ENCODE results near the gene FSTL4. TPM values are rescaled to one million over a fixed set of nuclear protein-coding genes. Genes with fewer than 3 reads are reported as not detected.

The FSTL4 gene
- total RNA-seq, 6 donors from 2014 or later = 0.49 to 4.6 (median 1.1) TPM

- TF ChIP-seq EP300 (IDR thresholded peaks at IDR 0.05) = no peak
- TF ChIP-seq CTCF (IDR thresholded peaks at IDR 0.05) = no peak
- TF ChIP-seq POLR2AphosphoS5 (IDR thresholded peaks at IDR 0.05) = no peak
- TF ChIP-seq POLR2A (IDR thresholded peaks at IDR 0.05) = no peak
- no peak overlapping the region for H3K4me3 ChIP-seq
- H3K36me3 ChIP-seq = no peaks in the 10 kb centered on the region
- no peak for DNase-seq
- ATAC-seq (ENCODE audit: low FRiP score in 2 of 2) = no peak
- no peaks in the 10 kb centered on the region for H3K9me3 ChIP-seq
- no peaks in the 10 kb centered on the region for H3K27me3 ChIP-seq
- peak overlapping the region in 3 of 4 donors; percentile 42 to 55 (median 43) for H3K27ac ChIP-seq
- H3K4me1 ChIP-seq = peaks cover 0 to 15% (median 7%) of the 10 kb centered on the region in 4 donors
- 72 to 75% methylated on average over 3 of the region's 3 CpGs for WGBS, 2 donors
Observed at GRCh38 chr5:133508845-133509741, 103.2 kb downstream of the FSTL4 start.

- DNase-seq (no peak), ATAC-seq (ENCODE audit: low FRiP score in 2 of 2) (no peak)
- TF ChIP-seq CTCF (IDR thresholded peaks at IDR 0.05) (no peak), POLR2A (IDR thresholded peaks at IDR 0.05) (no peak), EP300 (IDR thresholded peaks at IDR 0.05) (no peak), POLR2AphosphoS5 (IDR thresholded peaks at IDR 0.05) (no peak)
- no peaks in the 10 kb centered on the region for H3K27me3 ChIP-seq
- H3K9me3 ChIP-seq = no peaks in the 10 kb centered on the region
- H3K27ac ChIP-seq = no peak overlapping the region
- no peak overlapping the region for H3K4me3 ChIP-seq
- H3K36me3 ChIP-seq = no peaks in the 10 kb centered on the region
- 86 to 91% methylated on average over 5 of the region's 5 CpGs for WGBS, 2 donors
- peaks cover 0 to 15% (median 7%) of the 10 kb centered on the region in 4 donors for H3K4me1 ChIP-seq
Observed at GRCh38 chr5:133508331-133508730, 104.0 kb downstream of the FSTL4 start.

GRCh38 chr5:133506181-133506580, 106.2 kb downstream of the FSTL4 start:
- H3K4me3 ChIP-seq = no peak overlapping the region
- peaks cover 0 to 15% (median 7%) of the 10 kb centered on the region in 4 donors for H3K4me1 ChIP-seq
- ATAC-seq (ENCODE audit: low FRiP score in 2 of 2) = no peak
- H3K27ac ChIP-seq = no peak overlapping the region
- no peaks in the 10 kb centered on the region for H3K9me3 ChIP-seq
- TF ChIP-seq POLR2A (IDR thresholded peaks at IDR 0.05) (no peak), CTCF (IDR thresholded peaks at IDR 0.05) (no peak), POLR2AphosphoS5 (IDR thresholded peaks at IDR 0.05) (no peak), EP300 (IDR thresholded peaks at IDR 0.05) (no peak)
- no peaks in the 10 kb centered on the region for H3K36me3 ChIP-seq
- no peak for DNase-seq
- WGBS, 2 donors = 57 to 58% methylated on average over 5 of the region's 5 CpGs
- H3K27me3 ChIP-seq = no peaks in the 10 kb centered on the region

GRCh38 chr5:133503511-133503910, 108.8 kb downstream of the FSTL4 start:
- no peak overlapping the region for H3K4me3 ChIP-seq
- DNase-seq (no peak), ATAC-seq (ENCODE audit: low FRiP score in 2 of 2) (no peak)
- no peak overlapping the region for H3K27ac ChIP-seq
- TF ChIP-seq POLR2A (IDR thresholded peaks at IDR 0.05) (no peak), POLR2AphosphoS5 (IDR thresholded peaks at IDR 0.05) (no peak), EP300 (IDR thresholded peaks at IDR 0.05) (no peak), CTCF (IDR thresholded peaks at IDR 0.05) (no peak)
- peaks cover 0 to 12% (median 0%) of the 10 kb centered on the region in 4 donors for H3K4me1 ChIP-seq
- H3K27me3 ChIP-seq = no peaks in the 10 kb centered on the region
- no peaks in the 10 kb centered on the region for H3K9me3 ChIP-seq
- no peaks in the 10 kb centered on the region for H3K36me3 ChIP-seq
- 95 to 100% methylated on average over 1 of the region's 1 CpG for WGBS, 2 donors

Measured in upper lobe of left lung (tissue), 6 donors.